ENCODE data around the gene CLDN7. TPM values are rescaled to one million over a fixed set of nuclear protein-coding genes. Genes with fewer than 3 reads are reported as not detected.

The CLDN7 gene
- total and polyA plus RNA-seq, 3 donors from 2014 or later, result 4.5 to 8.8 (median 6.9) TPM

DNA sequence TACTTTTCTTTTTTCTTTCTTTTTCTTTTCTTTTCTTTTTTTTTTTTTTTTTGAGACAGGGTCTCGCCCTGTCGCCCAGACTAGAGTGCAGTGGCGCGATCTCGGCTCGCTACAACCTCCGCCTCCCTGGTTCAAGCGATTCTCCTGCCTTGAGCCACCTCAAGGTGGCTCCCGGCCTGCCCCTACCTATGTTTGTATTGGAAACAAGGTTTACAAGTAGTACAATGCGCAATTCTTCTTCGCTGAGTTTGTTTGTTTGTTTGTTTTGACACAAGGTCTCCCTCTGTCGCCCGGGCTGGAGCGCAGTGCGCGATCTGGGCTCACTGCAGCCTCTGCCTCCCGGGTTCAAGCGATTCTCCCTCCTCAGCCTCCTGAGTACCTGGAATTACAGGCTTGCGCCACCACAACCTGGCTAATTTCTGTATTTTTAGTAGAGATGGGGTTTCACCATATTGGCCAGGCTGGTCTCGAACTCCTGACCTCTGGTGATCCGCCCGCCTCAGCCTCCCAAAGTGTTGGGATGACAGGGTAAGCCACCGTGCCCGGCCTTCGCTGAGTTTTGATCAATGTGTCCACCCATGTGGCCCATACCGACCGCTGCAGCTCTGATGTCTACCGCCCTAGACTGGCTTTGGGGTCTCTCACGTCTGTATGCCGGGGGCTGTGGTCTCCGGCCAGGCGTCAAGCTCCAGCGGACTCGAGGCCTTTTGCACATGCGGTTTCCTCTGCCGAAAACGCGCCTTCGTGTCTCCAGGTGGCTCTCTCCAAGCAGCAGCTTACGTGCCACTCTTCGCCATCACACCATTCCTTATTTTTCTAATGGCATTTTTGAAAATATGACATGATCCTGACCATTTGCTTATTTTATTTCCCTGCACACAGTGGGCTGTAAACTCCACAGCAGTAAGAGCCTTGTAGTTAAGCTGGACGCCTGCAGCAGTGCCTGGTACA, 33.2 kb upstream of the CLDN7 start:
- no peak for DNase-seq
- Histone ChIP-seq H3K9me3 (no peaks in the 10 kb centered on the region), H3K36me3 (ENCODE audit: low read depth, missing control alignments) (no peaks in the 10 kb centered on the region), H3K4me3 (peak overlapping the region; percentile 42 to 50), H3K27me3 (no peaks in the 10 kb centered on the region), H3K4me1 (peaks cover 30% of the 10 kb centered on the region), H3K27ac (peak overlapping the region in 1 of 2 donors; percentile 24)
- 51 to 53% methylated on average over 42 of the region's 42 CpGs for WGBS, 2 donors
- TF ChIP-seq POLR2A (IDR thresholded peaks at IDR 0.05), result no peak
- TF ChIP-seq, protein P1, sequence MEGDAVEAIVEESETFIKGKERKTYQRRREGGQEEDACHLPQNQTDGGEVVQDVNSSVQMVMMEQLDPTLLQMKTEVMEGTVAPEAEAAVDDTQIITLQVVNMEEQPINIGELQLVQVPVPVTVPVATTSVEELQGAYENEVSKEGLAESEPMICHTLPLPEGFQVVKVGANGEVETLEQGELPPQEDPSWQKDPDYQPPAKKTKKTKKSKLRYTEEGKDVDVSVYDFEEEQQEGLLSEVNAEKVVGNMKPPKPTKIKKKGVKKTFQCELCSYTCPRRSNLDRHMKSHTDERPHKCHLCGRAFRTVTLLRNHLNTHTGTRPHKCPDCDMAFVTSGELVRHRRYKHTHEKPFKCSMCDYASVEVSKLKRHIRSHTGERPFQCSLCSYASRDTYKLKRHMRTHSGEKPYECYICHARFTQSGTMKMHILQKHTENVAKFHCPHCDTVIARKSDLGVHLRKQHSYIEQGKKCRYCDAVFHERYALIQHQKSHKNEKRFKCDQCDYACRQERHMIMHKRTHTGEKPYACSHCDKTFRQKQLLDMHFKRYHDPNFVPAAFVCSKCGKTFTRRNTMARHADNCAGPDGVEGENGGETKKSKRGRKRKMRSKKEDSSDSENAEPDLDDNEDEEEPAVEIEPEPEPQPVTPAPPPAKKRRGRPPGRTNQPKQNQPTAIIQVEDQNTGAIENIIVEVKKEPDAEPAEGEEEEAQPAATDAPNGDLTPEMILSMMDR (IDR thresholded peaks at IDR 0.05), result no peak
- intact Hi-C loops (cut with DNase I; ENCODE audit: low total_unique reads), result no loop called here

DNA sequence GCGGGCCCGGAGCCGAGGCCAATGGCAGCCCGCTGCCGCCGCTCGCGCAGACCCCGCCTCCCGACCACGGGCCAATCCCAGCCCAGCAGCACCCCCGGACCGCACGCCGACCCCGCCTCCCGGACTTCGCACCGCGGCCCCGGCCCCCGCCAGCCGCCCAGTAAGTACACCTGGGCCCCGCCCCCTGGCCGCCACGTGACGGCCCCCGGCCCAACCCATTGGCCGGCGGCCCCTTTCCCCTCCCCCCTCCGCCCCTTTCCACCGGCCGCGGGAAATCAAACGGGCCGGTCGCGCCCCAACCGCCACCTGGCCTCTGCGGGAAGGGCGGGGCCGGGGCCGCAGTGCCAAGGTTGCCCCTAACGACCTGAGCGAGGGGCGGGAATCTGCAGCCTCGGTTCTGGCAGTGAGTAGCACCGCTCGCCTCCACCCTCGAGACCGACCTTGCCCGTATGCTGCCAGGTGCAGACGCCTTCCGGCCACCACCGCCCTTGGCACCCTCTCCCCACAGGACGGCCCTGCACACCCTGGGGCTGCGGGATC, 32.4 kb upstream of the CLDN7 start, which contains the start of gene YBX2:
Gene YBX2 (minus strand): TSS at position 26 of the 540 bp plus-strand sequence. CDS start 139 bp downstream, outside the sequence.
- intact Hi-C loops (cut with DNase I; ENCODE audit: low total_unique reads), result no loop called here
- TF ChIP-seq, protein P1 (IDR thresholded peaks at IDR 0.05), result no peak
- no peak for TF ChIP-seq POLR2A (IDR thresholded peaks at IDR 0.05)
- WGBS, 2 donors, result 2 to 4% methylated on average over 8 to 18 of the region's 57 CpGs
- peak; percentile 89 for DNase-seq
- Histone ChIP-seq H3K36me3 (ENCODE audit: low read depth, missing control alignments) (no peaks in the 10 kb centered on the region), H3K4me3 (peak within 1 kb of the TSS; percentile 42 to 50), H3K9me3 (no peaks in the 10 kb centered on the region), H3K4me1 (peaks cover 30% of the 10 kb centered on the region), H3K27me3 (no peaks in the 10 kb centered on the region), H3K27ac (peak within 1 kb of the TSS; percentile 36 to 44)

DNA sequence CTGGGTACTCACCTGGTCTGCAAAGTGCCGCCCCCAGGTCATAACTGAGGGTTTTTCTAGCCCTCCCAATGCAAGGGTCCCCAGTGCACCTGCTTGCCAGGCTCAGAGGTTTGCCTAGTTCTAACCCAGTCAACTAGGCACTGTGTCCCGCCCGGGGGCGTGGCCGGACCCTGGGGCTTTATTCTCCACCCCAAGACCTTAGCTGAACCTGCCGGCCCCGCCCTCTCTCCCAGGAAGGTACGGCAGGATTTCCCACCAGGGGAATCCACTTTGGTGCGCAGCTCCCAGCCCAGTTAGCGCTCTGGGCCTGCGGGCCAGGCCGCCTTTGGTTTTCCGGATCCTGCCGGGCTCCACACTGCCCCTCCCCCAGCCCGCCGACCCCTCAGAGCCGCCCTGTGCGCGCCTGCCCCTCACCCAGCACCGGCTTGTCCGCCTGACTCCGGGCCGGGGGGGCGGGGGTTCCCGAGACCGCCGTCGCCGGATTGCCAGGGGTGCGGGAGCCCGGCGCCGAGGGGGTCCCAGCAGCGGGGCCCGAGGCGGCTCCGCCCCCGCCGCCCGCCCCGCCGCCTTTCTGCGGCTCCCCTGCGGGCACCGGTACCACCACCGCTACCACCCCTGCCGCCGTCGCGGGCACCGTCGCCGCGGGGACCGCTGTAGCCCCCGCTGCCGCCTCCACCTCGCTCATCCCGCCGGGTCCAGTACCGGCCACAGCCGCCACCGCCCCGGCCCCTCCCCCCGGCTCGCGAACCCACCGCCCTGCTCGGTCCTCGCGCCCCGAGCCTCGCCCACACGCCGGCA, 31.7 kb upstream of the CLDN7 start:
- peaks cover 30% of the 10 kb centered on the region for H3K4me1 ChIP-seq
- DNase-seq, result no peak
- intact Hi-C loops (cut with DNase I; ENCODE audit: low total_unique reads), result no loop called here
- TF ChIP-seq POLR2A (IDR thresholded peaks at IDR 0.05), result no peak
- TF ChIP-seq, protein P1 (IDR thresholded peaks at IDR 0.05), result no peak
- H3K9me3 ChIP-seq, result no peaks in the 10 kb centered on the region
- peak overlapping the region; percentile 36 to 44 for H3K27ac ChIP-seq
- peak overlapping the region; percentile 42 to 50 for H3K4me3 ChIP-seq
- H3K27me3 ChIP-seq, result no peaks in the 10 kb centered on the region
- 8 to 25% methylated on average over 2 to 22 of the region's 75 CpGs for WGBS, 2 donors
- H3K36me3 ChIP-seq (ENCODE audit: low read depth, missing control alignments), result no peaks in the 10 kb centered on the region

DNA sequence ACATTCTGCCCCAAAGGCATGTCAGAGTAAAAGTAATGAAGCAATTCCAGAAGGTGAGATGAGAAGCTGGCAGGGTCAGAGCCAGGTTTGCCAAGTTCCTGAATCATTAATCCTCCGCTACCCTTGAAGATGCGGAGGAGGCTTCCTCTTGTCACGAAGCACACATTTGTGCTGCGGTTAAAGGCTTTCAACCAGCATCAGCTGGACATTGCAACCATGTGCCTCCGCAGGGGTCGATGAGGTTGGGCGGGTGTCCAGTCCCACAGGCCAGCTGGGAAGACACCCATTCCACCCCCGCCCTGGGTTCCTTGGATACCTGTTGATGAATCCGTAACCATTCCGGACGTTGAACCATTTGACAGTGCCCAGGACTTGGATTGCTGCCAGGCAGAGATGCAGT, 30.9 kb upstream of the CLDN7 start:
- H3K4me1 ChIP-seq, result peaks cover 30% of the 10 kb centered on the region
- H3K27me3 ChIP-seq, result no peaks in the 10 kb centered on the region
- DNase-seq, result no peak
- H3K27ac ChIP-seq, result no peak overlapping the region
- WGBS, 2 donors, result 27 to 52% methylated on average over 6 to 11 of the region's 11 CpGs
- H3K4me3 ChIP-seq, result no peak overlapping the region
- intact Hi-C loops (cut with DNase I; ENCODE audit: low total_unique reads), result no loop called here
- TF ChIP-seq POLR2A (IDR thresholded peaks at IDR 0.05), result no peak
- H3K36me3 ChIP-seq (ENCODE audit: low read depth, missing control alignments), result no peaks in the 10 kb centered on the region
- H3K9me3 ChIP-seq, result no peaks in the 10 kb centered on the region

DNA sequence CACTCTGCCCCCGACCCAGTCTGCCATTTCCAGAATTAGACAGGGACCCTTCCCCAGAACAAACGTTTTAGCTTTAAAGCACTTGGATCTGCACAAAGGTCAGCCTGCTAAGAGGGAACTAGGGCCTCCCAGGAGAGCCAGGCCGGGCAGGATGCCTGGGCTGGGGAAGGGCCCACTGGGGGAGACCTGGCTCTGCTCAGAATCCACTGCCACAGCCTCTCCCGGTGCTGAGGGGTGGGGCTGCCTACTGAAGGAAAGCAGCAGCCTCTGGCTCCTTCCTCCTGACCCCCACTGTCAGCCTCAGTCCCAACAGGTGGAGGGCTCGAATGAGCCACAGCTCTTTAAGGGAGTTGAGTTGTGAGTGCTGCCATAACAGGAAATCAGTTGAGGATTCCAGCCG, 30.5 kb upstream of the CLDN7 start:
- intact Hi-C loops (cut with DNase I; ENCODE audit: low total_unique reads), result no loop called here
- TF ChIP-seq, protein P1 (IDR thresholded peaks at IDR 0.05), result no peak
- no peak for TF ChIP-seq POLR2A (IDR thresholded peaks at IDR 0.05)

More for the DNA sequence above, 30.5 kb upstream of the CLDN7 start:
- WGBS, 2 donors, result 14 to 17% methylated on average over 6 of the region's 6 CpGs
- Histone ChIP-seq H3K4me1 (peaks cover 30% of the 10 kb centered on the region), H3K4me3 (no peak overlapping the region), H3K36me3 (ENCODE audit: low read depth, missing control alignments) (no peaks in the 10 kb centered on the region), H3K27me3 (no peaks in the 10 kb centered on the region), H3K9me3 (no peaks in the 10 kb centered on the region), H3K27ac (no peak overlapping the region)
- DNase-seq, result peak; percentile 43

All from testis (tissue), 3 donors.